HG03439 (cell line): Measurements from ENCODE around the gene SLC2A9.
A peak's percentile ranks its signal among the peaks of the same experiment; 100 is the strongest.

Experiments
- ATAC-seq: cut with Tn5 transposase; IDR thresholded peaks from one replicate; pipeline ENCODE4 v1.9.1; 2021; ENCODE audit warnings: mild to moderate bottlenecking, moderate library complexity; ENCODE audit not compliant: unreplicated experiment

SLC2A9 gene

GRCh38 chr4:10046471-10046870 is 25.2 kb upstream of the SLC2A9 start:
- no peak for ATAC-seq

GRCh38 chr4:10045481-10045880 is 24.2 kb upstream of the SLC2A9 start:
- ATAC-seq = no peak

GRCh38 chr4:10041036-10041435 is 19.7 kb upstream of the SLC2A9 start:
- no peak for ATAC-seq

- ATAC-seq = no peak
Measured at GRCh38 chr4:10040049-10040892, 19.0 kb upstream of the SLC2A9 start.

GRCh38 chr4:10036807-10037342 is 15.6 kb upstream of the SLC2A9 start:
- ATAC-seq = no peak

GRCh38 chr4:10035130-10035529 is 13.8 kb upstream of the SLC2A9 start:
- no peak for ATAC-seq

- ATAC-seq = no peak
Measured at GRCh38 chr4:10034612-10035104, 13.4 kb upstream of the SLC2A9 start.

- no peak for ATAC-seq
Measured at GRCh38 chr4:10034136-10034535, 12.8 kb upstream of the SLC2A9 start.

GRCh38 chr4:10033191-10033881 is 12.0 kb upstream of the SLC2A9 start:
- ATAC-seq = peak; percentile 57

- no peak for ATAC-seq
Measured at GRCh38 chr4:10032625-10033024, 11.3 kb upstream of the SLC2A9 start.

- no peak for ATAC-seq
Measured at GRCh38 chr4:10031668-10032590, 10.6 kb upstream of the SLC2A9 start.

GRCh38 chr4:10030972-10031667 is 9.8 kb upstream of the SLC2A9 start:
- no peak for ATAC-seq

GRCh38 chr4:10029403-10029802 is 8.1 kb upstream of the SLC2A9 start:
- ATAC-seq = no peak

GRCh38 chr4:10028910-10029309 is 7.6 kb upstream of the SLC2A9 start:
- ATAC-seq = no peak

- no peak for ATAC-seq
Measured at GRCh38 chr4:10026485-10026884, 5.2 kb upstream of the SLC2A9 start.

GRCh38 chr4:10025230-10025806 is 4.0 kb upstream of the SLC2A9 start:
- no peak for ATAC-seq

- no peak for ATAC-seq
Measured at GRCh38 chr4:10024303-10024702, 3.0 kb upstream of the SLC2A9 start.

- no peak for ATAC-seq
Measured at GRCh38 chr4:10023806-10024205, 2.5 kb upstream of the SLC2A9 start.

GRCh38 chr4:10023050-10023419 is 1.7 kb upstream of the SLC2A9 start:
- ATAC-seq = no peak
